Spinal cord (tissue), 10 donors: ENCODE measurements around the gene C1orf21. TPM values are rescaled to one million over a fixed set of nuclear protein-coding genes. Genes with fewer than 3 reads are reported as not detected.

Experiments
- DNase-seq, 6 donors: peaks; one replicate each; pipeline versions ENCODE4 v3.0.0 to v3.0.0-alpha.2; 2013 to 2015; ENCODE audit warnings: low spot score in 6 of 6, low read depth in 4 of 6
- H3K27ac ChIP-seq: one replicate; pipeline ENCODE4 v1.5.1; 2013; ENCODE audit warnings: low read depth, low read length, control low read depth
- H3K27me3 ChIP-seq: one replicate; pipeline ENCODE4 v1.6.1; 2013; ENCODE audit warnings: low read length; ENCODE audit not compliant: control insufficient read depth, insufficient read depth
- H3K36me3 ChIP-seq: one replicate; pipeline ENCODE4 v1.6.1; 2013; ENCODE audit warnings: low read length; ENCODE audit not compliant: control insufficient read depth, insufficient read depth
- H3K4me1 ChIP-seq: one replicate; pipeline ENCODE4 v1.6.1; 2013; ENCODE audit warnings: low read length; ENCODE audit not compliant: control insufficient read depth, insufficient read depth
- H3K4me3 ChIP-seq: one replicate; pipeline ENCODE4 v1.5.1; 2013; ENCODE audit warnings: low read depth, low read length, control low read depth
- H3K9me3 ChIP-seq: one replicate; pipeline ENCODE4 v1.6.1; 2013; ENCODE audit warnings: low read length; ENCODE audit not compliant: control insufficient read depth, insufficient read depth
- WGBS: methylation state at CpG from one replicate; pipeline ENCODE4 v1.1.5; 2013; ENCODE audit warnings: missing lambda C conversion rate; ENCODE audit not compliant: insufficient coverage; 5-methylcytosine and 5-hydroxymethylcytosine counted together
- polyA plus RNA-seq, 2 donors: library from polyadenylated mRNA; unstranded; fragments of 120-200 nt; gene quantifications; one replicate each; pipeline ENCODE4 v1.2.1, GENCODE V29; 2013; ENCODE audit not compliant: insufficient read length in 2 of 2
- total RNA-seq, 2 donors: library from RNA; depleted of rRNA in 1 of 2; stranded (reverse); fragments of 120-200 nt in 1 of 2; fragments of >200 nt in 1 of 2; gene quantifications; one replicate each; pipeline versions ENCODE4 v1.2.3 to v1.2.4, GENCODE V29; 2013 to 2014
- donor health status: healthy.

C1orf21 gene
- total and polyA plus RNA-seq, 4 donors, result 17.6 to 55.5 (median 31.9) TPM

GRCh38 chr1:184392067-184392466 is 5.2 kb downstream of the C1orf21 start:
- no peaks in the 10 kb centered on the region for H3K9me3 ChIP-seq
- no peak for DNase-seq
- no peaks in the 10 kb centered on the region for H3K4me1 ChIP-seq
- 100% methylated on average over 2 of the region's 6 CpGs for WGBS
- H3K27me3 ChIP-seq, result no peaks in the 10 kb centered on the region
- no peak overlapping the region for H3K27ac ChIP-seq
- no peaks in the 10 kb centered on the region for H3K36me3 ChIP-seq
- H3K4me3 ChIP-seq, result no peak overlapping the region

- DNase-seq, result no peak
- Histone ChIP-seq H3K9me3 (no peaks in the 10 kb centered on the region), H3K4me1 (no peaks in the 10 kb centered on the region), H3K4me3 (no peak overlapping the region), H3K27ac (no peak overlapping the region), H3K27me3 (no peaks in the 10 kb centered on the region), H3K36me3 (no peaks in the 10 kb centered on the region)
- WGBS, result 50% methylated on average over 1 of the region's 5 CpGs
These were observed 6.1 kb downstream of the C1orf21 start for GRCh38 chr1:184392779-184393522.

- no peak overlapping the region for H3K4me3 ChIP-seq
- H3K9me3 ChIP-seq, result no peaks in the 10 kb centered on the region
- H3K27ac ChIP-seq, result no peak overlapping the region
- H3K4me1 ChIP-seq, result no peaks in the 10 kb centered on the region
- H3K27me3 ChIP-seq, result no peaks in the 10 kb centered on the region
- no peaks in the 10 kb centered on the region for H3K36me3 ChIP-seq
- no peak for DNase-seq
These were observed 7.1 kb downstream of the C1orf21 start for GRCh38 chr1:184393962-184394361.

- DNase-seq, result no peak
- Histone ChIP-seq H3K4me1 (no peaks in the 10 kb centered on the region), H3K36me3 (no peaks in the 10 kb centered on the region), H3K4me3 (no peak overlapping the region), H3K9me3 (no peaks in the 10 kb centered on the region), H3K27me3 (no peaks in the 10 kb centered on the region), H3K27ac (no peak overlapping the region)
- 80% methylated on average over 1 of the region's 2 CpGs for WGBS
These were observed 8.5 kb downstream of the C1orf21 start for GRCh38 chr1:184395370-184395769.

GRCh38 chr1:184395937-184396480 is 9.2 kb downstream of the C1orf21 start:
- H3K9me3 ChIP-seq, result no peaks in the 10 kb centered on the region
- H3K36me3 ChIP-seq, result no peaks in the 10 kb centered on the region
- no peak overlapping the region for H3K27ac ChIP-seq
- H3K4me3 ChIP-seq, result no peak overlapping the region
- H3K4me1 ChIP-seq, result no peaks in the 10 kb centered on the region
- H3K27me3 ChIP-seq, result no peaks in the 10 kb centered on the region
- WGBS, result 77% methylated on average over 2 of the region's 2 CpGs
- DNase-seq, result no peak

- Histone ChIP-seq H3K4me3 (no peak overlapping the region), H3K36me3 (no peaks in the 10 kb centered on the region), H3K4me1 (no peaks in the 10 kb centered on the region), H3K27me3 (no peaks in the 10 kb centered on the region), H3K27ac (no peak overlapping the region), H3K9me3 (no peaks in the 10 kb centered on the region)
- DNase-seq, result no peak
- WGBS, result 92% methylated on average over 2 of the region's 5 CpGs
These were observed 12.5 kb downstream of the C1orf21 start for GRCh38 chr1:184399192-184399847.

- WGBS, result 59% methylated on average over 2 of the region's 3 CpGs
- no peak for DNase-seq
- Histone ChIP-seq H3K36me3 (no peaks in the 10 kb centered on the region), H3K9me3 (no peaks in the 10 kb centered on the region), H3K4me1 (peaks cover 10% of the 10 kb centered on the region), H3K4me3 (no peak overlapping the region), H3K27ac (no peak overlapping the region), H3K27me3 (no peaks in the 10 kb centered on the region)
These were observed 17.3 kb downstream of the C1orf21 start for GRCh38 chr1:184403961-184404726.

GRCh38 chr1:184404727-184405027 is 17.8 kb downstream of the C1orf21 start:
- DNase-seq, result no peak

GRCh38 chr1:184405094-184405800 is 18.4 kb downstream of the C1orf21 start:
- 60% methylated on average over 1 of the region's 4 CpGs for WGBS
- H3K36me3 ChIP-seq, result no peaks in the 10 kb centered on the region
- H3K4me3 ChIP-seq, result no peak overlapping the region
- peak in 2 of 6 donors; percentile 32 to 38 for DNase-seq
- H3K27ac ChIP-seq, result no peak overlapping the region
- H3K27me3 ChIP-seq, result no peaks in the 10 kb centered on the region
- peaks cover 10% of the 10 kb centered on the region for H3K4me1 ChIP-seq
- H3K9me3 ChIP-seq, result no peaks in the 10 kb centered on the region

More at GRCh38 chr1:184404727-184405027, 17.8 kb downstream of the C1orf21 start:
- no CpG with 5 or more reads among the region's 2 CpGs for WGBS
- Histone ChIP-seq H3K27ac (no peak overlapping the region), H3K4me3 (no peak overlapping the region), H3K36me3 (no peaks in the 10 kb centered on the region), H3K4me1 (peaks cover 10% of the 10 kb centered on the region), H3K27me3 (no peaks in the 10 kb centered on the region), H3K9me3 (no peaks in the 10 kb centered on the region)
